Coronary artery (tissue), 2 donors: Measurements from ENCODE around the gene SKAP1.

ENCODE experiments used
- DNase-seq: peaks from one replicate; pipeline ENCODE4 v3.0.0-alpha.2; 2017; ENCODE audit warnings: low spot score
- H3K27ac ChIP-seq, 2 donors: fragments of 200-600 bp; sonication (generic); one replicate each; pipeline ENCODE4 v1.5.1; 2016 to 2019
- H3K4me3 ChIP-seq: fragments of 200-600 bp; sonication (generic); 2 replicates; pipeline ENCODE4 v1.5.1; 2016; ENCODE audit warnings: mild to moderate bottlenecking, moderate library complexity
- CTCF ChIP-seq: fragments of 200-600 bp; sonication (generic); IDR thresholded peaks from one replicate; pipeline ENCODE4 v1.5.1; 2019; ENCODE audit warnings: antibody characterized with exemption

Gene SKAP1

GRCh38 chr17:48238933-48239602 lies 190.9 kb downstream of the SKAP1 start:
- H3K4me3 ChIP-seq = no peak overlapping the region
- no peak for TF ChIP-seq CTCF
- no peak overlapping the region for H3K27ac ChIP-seq
- no peak for DNase-seq

- no peak overlapping the region for H3K27ac ChIP-seq
- no peak overlapping the region for H3K4me3 ChIP-seq
- DNase-seq = no peak
- TF ChIP-seq CTCF = no peak
Measured at GRCh38 chr17:48237456-48237855, 192.6 kb downstream of the SKAP1 start.

- DNase-seq = no peak
- Histone ChIP-seq H3K27ac (no peak overlapping the region), H3K4me3 (no peak overlapping the region)
- no peak for TF ChIP-seq CTCF
Measured at GRCh38 chr17:48236681-48237134, 193.3 kb downstream of the SKAP1 start.

GRCh38 chr17:48234922-48235321 lies 195.1 kb downstream of the SKAP1 start:
- no peak overlapping the region for H3K4me3 ChIP-seq
- TF ChIP-seq CTCF = no peak
- no peak for DNase-seq
- no peak overlapping the region for H3K27ac ChIP-seq

GRCh38 chr17:48231995-48232959 lies 197.7 kb downstream of the SKAP1 start:
- Histone ChIP-seq H3K4me3 (no peak overlapping the region), H3K27ac (no peak overlapping the region)
- DNase-seq = no peak
- no peak for TF ChIP-seq CTCF

- Histone ChIP-seq H3K4me3 (no peak overlapping the region), H3K27ac (no peak overlapping the region)
- no peak for DNase-seq
- no peak for TF ChIP-seq CTCF
Measured at GRCh38 chr17:48229936-48230335, 200.1 kb downstream of the SKAP1 start.
